HG03159 (cell line): Measurements from ENCODE around the gene MTO1.
"Not testable (repeated sequence)": the region's sequence is repeated elsewhere in the genome, so short reads cannot be mapped to it uniquely, and the experiment has no call there.

Experiments
- ATAC-seq: cut with Tn5 transposase; IDR thresholded peaks from one replicate; pipeline ENCODE4 v1.9.1; 2021; ENCODE audit warnings: mild to moderate bottlenecking, moderate library complexity; ENCODE audit not compliant: unreplicated experiment

Gene MTO1

GRCh38 chr6:73503027-73503772 lies 41.7 kb downstream of the MTO1 start:
- no peak for ATAC-seq

- ATAC-seq = no peak
Measured at GRCh38 chr6:73504160-73504559, 42.6 kb downstream of the MTO1 start.

GRCh38 chr6:73505142-73505541 lies 43.6 kb downstream of the MTO1 start:
- ATAC-seq = no peak

GRCh38 chr6:73505705-73506104 lies 44.2 kb downstream of the MTO1 start:
- ATAC-seq = not testable (repeated sequence)

- ATAC-seq = no peak
Measured at GRCh38 chr6:73506246-73506645, 44.7 kb downstream of the MTO1 start.

GRCh38 chr6:73508776-73509175 lies 47.2 kb downstream of the MTO1 start:
- no peak for ATAC-seq

GRCh38 chr6:73509851-73510250 lies 48.3 kb downstream of the MTO1 start:
- ATAC-seq = no peak

- no peak for ATAC-seq
Measured at GRCh38 chr6:73511796-73512195, 50.3 kb downstream of the MTO1 start.

GRCh38 chr6:73513496-73513854 lies 51.9 kb downstream of the MTO1 start:
- ATAC-seq = no peak

GRCh38 chr6:73514746-73515110 lies 53.2 kb downstream of the MTO1 start:
- no peak for ATAC-seq

- ATAC-seq = peak; percentile 37
Measured at GRCh38 chr6:73515204-73515655, 53.7 kb downstream of the MTO1 start.

- no peak for ATAC-seq
Measured at GRCh38 chr6:73516514-73517489, 55.3 kb downstream of the MTO1 start.

GRCh38 chr6:73518100-73518981 lies 56.8 kb downstream of the MTO1 start:
- not testable (repeated sequence) for ATAC-seq

- not testable (repeated sequence) for ATAC-seq
Measured at GRCh38 chr6:73518982-73519881, 57.7 kb downstream of the MTO1 start.

GRCh38 chr6:73519926-73520687 lies 58.6 kb downstream of the MTO1 start:
- no peak for ATAC-seq

GRCh38 chr6:73520688-73521350 lies 59.3 kb downstream of the MTO1 start, which contains the start of gene EEF1A1:
TSS of gene EEF1A1 (minus strand) at chr6:73521032. CDS start at chr6:73520026, 1,006 bp downstream.
- peak; percentile 65 for ATAC-seq

GRCh38 chr6:73521351-73521985 lies 59.9 kb downstream of the MTO1 start:
- ATAC-seq = peak; percentile 35
